Hindlimb muscle (tissue), 1 donor: ENCODE results near the gene HLA-DQA1. TPM values are rescaled to one million over a fixed set of nuclear protein-coding genes. Genes with fewer than 3 reads are reported as not detected.

Experiments
- polyA plus RNA-seq: library from polyadenylated mRNA; unstranded; fragments of 120-200 nt; gene quantifications from one replicate; pipeline ENCODE4 v1.2.1, GENCODE V29; 2013; ENCODE audit not compliant: insufficient read length

Gene HLA-DQA1
- polyA plus RNA-seq, 1 donor: 9.5 TPM

Other genes with a start within 250 kb of the HLA-DQA1 start
- gene BTNL2, start 230.2 kb upstream of the HLA-DQA1 start, polyA plus RNA-seq: 0.28 TPM
- gene HLA-DRA, start 197.5 kb upstream of the HLA-DQA1 start, polyA plus RNA-seq: 57.8 TPM
- 9.5 TPM for gene HLA-DRB5, start 107.1 kb upstream of the HLA-DQA1 start, polyA plus RNA-seq
- 20.5 TPM for gene HLA-DRB1, start 47.6 kb upstream of the HLA-DQA1 start, polyA plus RNA-seq
- 9.4 TPM for gene HLA-DQB1, start 29.3 kb downstream of the HLA-DQA1 start, polyA plus RNA-seq
- 1.3 TPM for gene HLA-DQA2, start 104.0 kb downstream of the HLA-DQA1 start, polyA plus RNA-seq
- 0.70 TPM for gene HLA-DQB2, start 126.1 kb downstream of the HLA-DQA1 start, polyA plus RNA-seq
- not detected for gene HLA-DOB, start 179.6 kb downstream of the HLA-DQA1 start, polyA plus RNA-seq
- gene TAP2, start 201.3 kb downstream of the HLA-DQA1 start, polyA plus RNA-seq: 8.1 TPM
- 13.9 TPM for gene PSMB8, start 206.6 kb downstream of the HLA-DQA1 start, polyA plus RNA-seq
- gene TAP1, start 216.3 kb downstream of the HLA-DQA1 start, polyA plus RNA-seq: 8.6 TPM
- gene PSMB9, start 216.8 kb downstream of the HLA-DQA1 start, polyA plus RNA-seq: 4.2 TPM